AG04450 (cell line): ENCODE results near the gene PIK3R4. TPM values are rescaled to one million over a fixed set of nuclear protein-coding genes. Genes with fewer than 3 reads are reported as not detected.

Source experiments
- CTCF ChIA-PET: fragments of 300-600, 350-600 bp; formaldehyde crosslinking; extraction: SDS; loops from one replicate; lab custom pipeline; 2022; ENCODE audit warnings: antibody characterized with exemption, inconsistent platforms; lab: Charles Lee
- POLR2A ChIA-PET: fragments of 350-600 bp; formaldehyde crosslinking; extraction: SDS; loops from one replicate; lab custom pipeline; 2021; ENCODE audit warnings: antibody characterized with exemption, inconsistent platforms; lab: Yijun Ruan, JAX
- DNase-seq: peaks from one replicate; pipeline ENCODE4 v3.0.0-alpha.2; 2011; ENCODE audit warnings: low read depth, low spot score
- H3K27ac ChIP-seq: one replicate; pipeline ENCODE4 v1.5.1; 2012; ENCODE audit warnings: low read depth, low read length, control low read depth
- H3K27me3 ChIP-seq: one replicate; pipeline ENCODE4 v1.6.0; 2012; ENCODE audit warnings: low read length; ENCODE audit not compliant: control insufficient read depth, insufficient read depth
- H3K4me3 ChIP-seq: 2 replicates; pipeline ENCODE4 v1.5.1; 2011; ENCODE audit warnings: mild to moderate bottlenecking, low read depth, low read length, control low read depth
- H3K9me3 ChIP-seq: 2 replicates; pipeline ENCODE4 v1.5.1; 2012; ENCODE audit warnings: low read length; ENCODE audit not compliant: control insufficient read depth, insufficient read depth
- polyA plus RNA-seq: library from polyadenylated mRNA; depleted of rRNA; stranded (reverse); fragments of >200 nt; gene quantifications from 2 replicates; pipeline ENCODE4 v1.2.3, GENCODE V29; 2011
- TF ChIP-seq, protein P1 (sequence below): IDR thresholded peaks from 2 replicates; pipeline ENCODE4 v1.5.1; 2011; ENCODE audit warnings: low read depth, low read length, control low read depth, inconsistent platforms

The PIK3R4 gene
- polyA plus RNA-seq, 1 experiment, result 25.6 TPM

DNA sequence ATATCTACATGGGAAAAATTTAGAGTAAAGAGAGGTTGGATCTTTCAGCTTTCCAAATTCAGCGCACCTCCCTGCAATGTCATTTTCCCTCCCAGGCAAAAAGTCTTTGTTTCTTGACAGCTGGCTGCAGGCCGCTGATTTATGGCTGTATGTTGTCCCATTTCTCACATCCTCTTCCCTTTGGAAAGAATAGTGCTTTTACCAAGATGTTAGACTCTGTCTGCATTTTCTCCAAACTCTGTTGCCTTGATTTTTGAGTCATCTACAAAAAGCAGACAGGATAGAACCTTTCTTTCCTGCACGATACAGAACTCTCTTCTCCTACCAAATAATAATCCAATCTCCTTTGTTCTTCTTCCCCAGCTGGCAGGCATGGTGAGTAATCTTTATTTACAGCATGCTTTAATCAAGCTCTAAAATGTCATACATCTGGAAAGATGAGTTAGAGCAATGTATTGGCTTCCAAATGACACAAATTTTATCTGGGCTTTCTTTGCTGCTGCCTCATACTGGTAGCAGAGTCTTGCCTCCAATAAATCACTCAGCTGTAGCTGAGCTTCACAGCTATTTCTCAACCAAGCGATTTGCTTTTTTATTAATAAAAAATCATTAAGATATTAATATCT, 101.9 kb downstream of the PIK3R4 start:
- POLR2A ChIA-PET, result no interaction called here
- H3K9me3 ChIP-seq, result no peaks in the 10 kb centered on the region
- TF ChIP-seq, protein P1, sequence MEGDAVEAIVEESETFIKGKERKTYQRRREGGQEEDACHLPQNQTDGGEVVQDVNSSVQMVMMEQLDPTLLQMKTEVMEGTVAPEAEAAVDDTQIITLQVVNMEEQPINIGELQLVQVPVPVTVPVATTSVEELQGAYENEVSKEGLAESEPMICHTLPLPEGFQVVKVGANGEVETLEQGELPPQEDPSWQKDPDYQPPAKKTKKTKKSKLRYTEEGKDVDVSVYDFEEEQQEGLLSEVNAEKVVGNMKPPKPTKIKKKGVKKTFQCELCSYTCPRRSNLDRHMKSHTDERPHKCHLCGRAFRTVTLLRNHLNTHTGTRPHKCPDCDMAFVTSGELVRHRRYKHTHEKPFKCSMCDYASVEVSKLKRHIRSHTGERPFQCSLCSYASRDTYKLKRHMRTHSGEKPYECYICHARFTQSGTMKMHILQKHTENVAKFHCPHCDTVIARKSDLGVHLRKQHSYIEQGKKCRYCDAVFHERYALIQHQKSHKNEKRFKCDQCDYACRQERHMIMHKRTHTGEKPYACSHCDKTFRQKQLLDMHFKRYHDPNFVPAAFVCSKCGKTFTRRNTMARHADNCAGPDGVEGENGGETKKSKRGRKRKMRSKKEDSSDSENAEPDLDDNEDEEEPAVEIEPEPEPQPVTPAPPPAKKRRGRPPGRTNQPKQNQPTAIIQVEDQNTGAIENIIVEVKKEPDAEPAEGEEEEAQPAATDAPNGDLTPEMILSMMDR, result no peak
- CTCF ChIA-PET, result no interaction called here
- no peak for DNase-seq
- peaks cover 5% of the 10 kb centered on the region for H3K27me3 ChIP-seq
- H3K27ac ChIP-seq, result no peak overlapping the region
- H3K4me3 ChIP-seq, result no peak overlapping the region

DNA sequence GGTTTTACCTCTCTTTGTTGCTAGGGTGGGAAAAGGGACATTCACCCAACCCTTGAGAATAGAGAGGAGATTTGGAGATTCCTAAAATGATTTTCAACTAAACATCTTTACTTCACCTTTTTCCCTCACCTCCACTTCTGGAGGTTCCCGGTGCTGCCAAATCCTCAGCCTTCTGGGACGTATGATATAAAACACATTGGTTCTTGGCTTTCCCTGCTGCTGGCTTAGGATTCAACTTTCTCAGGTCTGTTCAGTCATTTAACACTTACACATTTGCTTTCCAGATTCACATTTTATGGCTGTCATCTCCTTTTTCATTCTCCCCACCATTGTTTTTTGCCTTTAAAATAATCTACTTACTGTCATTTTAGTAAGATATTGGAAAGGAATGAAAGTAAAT, 106.6 kb downstream of the PIK3R4 start:
- Histone ChIP-seq H3K4me3 (no peak overlapping the region), H3K9me3 (no peaks in the 10 kb centered on the region), H3K27ac (no peak overlapping the region), H3K27me3 (peaks cover 8% of the 10 kb centered on the region)
- POLR2A ChIA-PET, result no interaction called here
- CTCF ChIA-PET, result no interaction called here
- TF ChIP-seq, protein P1, result no peak
- DNase-seq, result no peak

DNA sequence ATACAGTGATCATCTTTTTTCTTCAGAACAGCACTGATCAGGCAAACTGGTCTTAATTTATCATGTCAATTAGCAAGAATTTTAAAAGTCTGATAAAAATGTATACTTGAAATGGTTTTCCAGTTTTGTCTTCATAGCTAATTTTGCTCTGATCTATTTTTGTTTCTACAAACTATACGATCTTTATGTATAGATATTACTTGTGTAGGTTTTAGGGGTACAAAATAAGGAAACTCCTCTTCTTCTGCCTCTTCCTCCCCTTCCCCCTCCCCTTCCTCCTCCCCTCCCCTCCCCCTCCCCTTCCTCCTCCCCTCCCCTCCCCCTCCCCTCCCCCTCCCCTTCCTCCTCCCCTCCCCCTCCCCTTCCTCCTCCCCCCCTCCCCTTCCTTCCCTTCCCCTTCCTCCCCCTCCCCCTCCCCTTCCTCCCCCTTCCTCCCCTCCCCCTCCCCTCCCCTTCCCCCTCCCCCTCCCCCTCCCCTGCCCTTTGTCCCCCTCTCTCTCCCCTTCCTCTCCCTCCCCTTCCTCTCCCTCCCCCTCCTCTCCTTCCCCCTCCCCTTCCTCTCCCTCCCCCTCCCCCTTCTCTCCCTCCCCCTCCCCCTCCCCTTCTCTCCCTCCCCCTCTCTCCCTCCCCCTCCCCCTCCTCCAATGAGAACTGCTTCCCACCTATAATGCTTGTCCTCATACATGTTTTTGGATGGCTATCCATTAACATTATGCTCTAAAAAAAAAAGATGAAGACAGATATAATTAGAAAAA, 110.0 kb downstream of the PIK3R4 start:
- no peak for DNase-seq
- H3K4me3 ChIP-seq, result no peak overlapping the region
- CTCF ChIA-PET, result interaction anchor here (1.4 kb wide), 1 partner anchor 361 kb away, joined by 3 read pairs; no protein-coding TSS in a partner anchor
- POLR2A ChIA-PET, result no interaction called here
- no peak overlapping the region for H3K27ac ChIP-seq
- H3K9me3 ChIP-seq, result no peaks in the 10 kb centered on the region
- TF ChIP-seq, protein P1, result no peak
- H3K27me3 ChIP-seq, result peaks cover 3% of the 10 kb centered on the region

DNA sequence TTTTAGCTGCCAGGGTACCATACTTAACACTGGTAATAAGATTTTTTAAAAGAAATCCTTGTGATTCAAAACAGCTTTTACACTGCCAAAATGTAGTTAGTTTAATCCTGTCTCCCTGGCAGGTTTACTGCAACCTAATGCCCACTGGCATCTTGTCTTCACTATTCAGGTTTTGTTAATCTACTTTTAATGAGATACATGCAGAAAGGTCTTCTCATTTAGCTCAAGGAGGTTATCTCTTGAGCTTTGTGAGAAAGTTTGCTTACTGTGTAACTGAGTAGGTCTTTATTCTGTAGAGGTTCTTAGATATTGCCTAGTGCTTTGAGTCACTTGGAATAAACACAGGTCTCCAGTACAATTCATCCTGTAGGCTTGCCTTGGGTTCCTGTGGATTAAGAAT, 110.7 kb downstream of the PIK3R4 start:
- CTCF ChIA-PET, result interaction anchor here (1.4 kb wide), 1 partner anchor 360 kb away, joined by 3 read pairs; no protein-coding TSS in a partner anchor
- POLR2A ChIA-PET, result no interaction called here

More for the DNA sequence above, 110.7 kb downstream of the PIK3R4 start:
- DNase-seq, result no peak
- peaks cover 3% of the 10 kb centered on the region for H3K27me3 ChIP-seq
- H3K4me3 ChIP-seq, result no peak overlapping the region
- H3K27ac ChIP-seq, result no peak overlapping the region
- no peaks in the 10 kb centered on the region for H3K9me3 ChIP-seq
- TF ChIP-seq, protein P1, result no peak
